ENCODE results near the gene RNF169.

RNF169 gene

DNA sequence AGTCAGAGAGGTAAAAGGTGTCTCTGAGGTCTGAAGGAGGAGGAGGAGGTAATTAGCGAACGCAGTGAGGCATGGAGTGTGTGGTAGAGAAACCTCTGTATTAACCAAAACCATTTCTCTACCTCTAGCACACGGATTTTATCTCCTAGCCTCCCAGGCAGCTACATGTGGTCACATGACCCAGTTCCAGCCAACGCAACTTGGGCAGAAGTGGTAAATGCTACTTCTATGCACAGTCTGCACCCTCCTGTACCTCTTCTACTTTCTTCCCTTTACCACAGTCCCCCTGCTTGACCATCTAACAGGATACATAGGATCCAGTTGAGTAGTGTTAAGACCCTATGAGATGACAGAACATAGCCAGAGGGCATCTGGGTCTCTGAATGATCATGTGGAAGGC lies 104.6 kb downstream of the RNF169 start:
- no peak for DNase-seq (ENCODE audit: low read depth)
- TF ChIP-seq, protein P1, sequence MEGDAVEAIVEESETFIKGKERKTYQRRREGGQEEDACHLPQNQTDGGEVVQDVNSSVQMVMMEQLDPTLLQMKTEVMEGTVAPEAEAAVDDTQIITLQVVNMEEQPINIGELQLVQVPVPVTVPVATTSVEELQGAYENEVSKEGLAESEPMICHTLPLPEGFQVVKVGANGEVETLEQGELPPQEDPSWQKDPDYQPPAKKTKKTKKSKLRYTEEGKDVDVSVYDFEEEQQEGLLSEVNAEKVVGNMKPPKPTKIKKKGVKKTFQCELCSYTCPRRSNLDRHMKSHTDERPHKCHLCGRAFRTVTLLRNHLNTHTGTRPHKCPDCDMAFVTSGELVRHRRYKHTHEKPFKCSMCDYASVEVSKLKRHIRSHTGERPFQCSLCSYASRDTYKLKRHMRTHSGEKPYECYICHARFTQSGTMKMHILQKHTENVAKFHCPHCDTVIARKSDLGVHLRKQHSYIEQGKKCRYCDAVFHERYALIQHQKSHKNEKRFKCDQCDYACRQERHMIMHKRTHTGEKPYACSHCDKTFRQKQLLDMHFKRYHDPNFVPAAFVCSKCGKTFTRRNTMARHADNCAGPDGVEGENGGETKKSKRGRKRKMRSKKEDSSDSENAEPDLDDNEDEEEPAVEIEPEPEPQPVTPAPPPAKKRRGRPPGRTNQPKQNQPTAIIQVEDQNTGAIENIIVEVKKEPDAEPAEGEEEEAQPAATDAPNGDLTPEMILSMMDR (IDR thresholded peaks at IDR 0.05; ENCODE audit: control insufficient read depth, extremely low read depth, insufficient read depth), result no peak
- no peak overlapping the region for H3K4me3 ChIP-seq (ENCODE audit: low read depth, low read length)

DNA sequence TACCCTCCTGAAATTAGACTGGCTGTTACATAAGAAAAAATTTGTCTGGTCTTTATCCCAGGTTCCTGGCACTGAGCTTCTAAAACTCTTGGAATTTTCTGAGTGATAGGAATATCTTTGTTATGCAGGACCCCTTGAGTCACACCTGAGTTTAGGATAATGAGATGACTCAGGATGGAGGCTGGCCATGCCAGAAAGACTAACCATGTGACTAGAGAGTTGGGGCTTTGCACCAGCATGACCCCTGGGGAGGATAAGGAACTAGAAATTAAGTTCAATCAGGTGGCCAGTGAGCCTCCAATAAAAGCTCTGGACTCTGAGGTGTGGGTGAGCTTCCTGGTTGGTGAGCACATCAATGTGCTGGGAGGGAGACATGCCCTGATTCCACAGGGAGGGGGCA lies 112.1 kb downstream of the RNF169 start:
- no peak overlapping the region for H3K4me3 ChIP-seq (ENCODE audit: low read depth, low read length)
- TF ChIP-seq, protein P1 (IDR thresholded peaks at IDR 0.05; ENCODE audit: control insufficient read depth, extremely low read depth, insufficient read depth), result no peak
- DNase-seq (ENCODE audit: low read depth), result no peak

DNA sequence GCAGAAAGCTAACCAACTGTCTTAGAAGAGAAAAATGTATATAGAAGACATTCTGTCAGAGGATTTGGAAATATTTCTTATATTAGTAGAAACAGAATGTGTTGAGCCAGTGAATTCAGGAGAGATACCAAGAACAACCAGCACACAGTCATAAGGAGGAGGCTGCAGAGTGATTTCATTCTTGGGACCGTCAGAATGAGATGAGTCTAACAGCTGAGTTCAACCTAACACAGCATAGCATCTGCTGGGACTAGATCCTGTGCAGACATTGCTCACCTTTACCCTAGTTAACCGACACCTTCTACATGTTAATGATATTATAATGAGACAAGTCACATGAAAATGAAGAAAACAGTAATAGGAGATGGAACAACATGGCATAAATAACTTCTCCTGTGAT lies 114.8 kb downstream of the RNF169 start:
- no peak overlapping the region for H3K4me3 ChIP-seq (ENCODE audit: low read depth, low read length)
- no peak for DNase-seq (ENCODE audit: low read depth)
- TF ChIP-seq, protein P1 (IDR thresholded peaks at IDR 0.05; ENCODE audit: control insufficient read depth, extremely low read depth, insufficient read depth), result no peak

DNA sequence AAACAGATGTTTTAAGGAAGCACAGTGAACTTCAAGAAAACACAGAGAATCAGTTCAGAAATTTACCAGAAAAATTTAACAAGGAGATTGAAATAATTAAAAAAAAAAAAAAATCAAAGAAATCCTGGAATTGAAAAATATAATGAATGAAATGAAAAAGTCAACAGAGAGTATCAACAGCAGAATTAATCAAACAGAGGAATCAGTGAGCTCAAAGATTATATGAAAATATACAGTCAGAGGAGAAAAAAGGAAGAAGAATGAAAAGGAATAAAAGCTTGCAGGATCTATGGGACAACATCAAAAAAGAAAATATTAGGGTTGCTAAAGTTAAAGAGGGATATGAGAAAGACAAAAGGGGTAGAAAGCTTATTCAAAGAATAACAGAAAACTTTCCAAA lies 117.9 kb downstream of the RNF169 start:
- H3K4me3 ChIP-seq (ENCODE audit: low read depth, low read length), result no peak overlapping the region
- TF ChIP-seq, protein P1 (IDR thresholded peaks at IDR 0.05; ENCODE audit: control insufficient read depth, extremely low read depth, insufficient read depth), result no peak
- no peak for DNase-seq (ENCODE audit: low read depth)

DNA sequence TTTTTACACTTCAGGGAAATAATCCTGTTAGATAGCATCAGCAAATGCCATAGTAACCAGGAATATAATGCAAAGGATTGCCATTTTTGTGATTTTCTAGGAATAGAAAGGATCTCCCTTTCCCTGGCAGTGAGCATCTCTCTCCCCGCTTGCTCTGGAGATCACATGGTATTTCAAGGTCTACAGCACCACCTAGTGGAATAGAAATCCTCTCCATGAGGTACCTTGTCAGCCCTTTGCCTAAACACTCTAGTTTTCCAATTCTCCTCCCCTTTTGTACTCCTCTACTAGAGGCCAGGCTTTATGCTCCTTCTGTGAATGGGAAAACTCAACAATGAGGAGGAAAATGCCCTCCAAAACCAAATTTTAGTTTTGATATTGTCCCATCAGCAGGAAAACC lies 121.8 kb downstream of the RNF169 start:
- peak; percentile 26 for DNase-seq (ENCODE audit: low read depth)
- TF ChIP-seq, protein P1 (IDR thresholded peaks at IDR 0.05; ENCODE audit: control insufficient read depth, extremely low read depth, insufficient read depth), result peak; percentile 62
- H3K4me3 ChIP-seq (ENCODE audit: low read depth, low read length), result no peak overlapping the region

DNA sequence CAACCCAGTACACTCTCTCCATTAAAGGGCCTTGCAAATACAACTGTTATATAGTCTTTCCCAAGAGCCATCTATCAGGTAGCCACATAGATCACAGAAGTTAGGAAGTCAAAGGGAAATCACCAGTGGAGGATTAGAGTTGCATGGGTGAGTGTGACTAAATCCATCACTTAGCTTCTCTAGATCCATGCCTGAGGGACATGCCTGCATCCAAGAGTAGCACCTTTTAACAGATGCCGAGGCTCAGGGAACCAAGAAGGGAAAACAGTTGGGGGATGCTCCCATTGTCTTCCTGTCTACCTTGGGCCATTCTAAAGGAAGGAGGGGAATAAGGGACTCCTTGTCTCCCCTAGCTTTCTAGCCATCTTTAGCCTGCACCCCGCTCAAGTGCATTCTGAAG lies 122.4 kb downstream of the RNF169 start:
- no peak overlapping the region for H3K4me3 ChIP-seq (ENCODE audit: low read depth, low read length)
- TF ChIP-seq, protein P1 (IDR thresholded peaks at IDR 0.05; ENCODE audit: control insufficient read depth, extremely low read depth, insufficient read depth), result no peak
- no peak for DNase-seq (ENCODE audit: low read depth)

DNA sequence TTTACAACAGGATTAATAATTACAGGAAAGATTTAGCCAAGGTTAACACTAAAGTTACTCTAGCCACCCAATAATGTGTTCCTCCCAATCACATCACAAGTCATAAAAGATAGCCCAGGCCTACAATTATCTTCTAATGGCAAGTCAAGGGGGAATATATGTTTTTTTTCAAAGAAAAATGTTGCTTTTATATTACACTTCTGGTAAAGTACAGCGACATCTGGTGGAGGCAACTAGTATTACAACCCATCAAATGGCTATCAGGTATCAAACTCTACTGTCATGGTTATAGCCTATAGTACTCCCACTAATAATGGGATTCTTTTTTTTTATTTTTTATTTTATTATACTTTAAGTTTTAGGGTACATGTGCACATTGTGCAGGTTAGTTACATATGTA lies 128.5 kb downstream of the RNF169 start:
- H3K4me3 ChIP-seq (ENCODE audit: low read depth, low read length), result no peak overlapping the region
- DNase-seq (ENCODE audit: low read depth), result no peak
- TF ChIP-seq, protein P1 (IDR thresholded peaks at IDR 0.05; ENCODE audit: control insufficient read depth, extremely low read depth, insufficient read depth), result peak; percentile 28

All from LNCaP clone FGC (cell line).